ENCODE results near the gene FOXJ3. TPM values are rescaled to one million over a fixed set of nuclear protein-coding genes. Genes with fewer than 3 reads are reported as not detected.

Gene FOXJ3
- total and polyA plus RNA-seq, 2 of the 13 experiments (the other 11 are each of a cell fraction or from before 2014, with no cell fraction given) = 16.6 to 48.5 TPM

GRCh38 chr1:42340093-42340492 lies 5.1 kb upstream of the FOXJ3 start (continued):
- TF ChIP-seq AHDC1 (CRISPR knock-in tag; IDR thresholded peaks at IDR 0.05; ENCODE audit: borderline replicate concordance) (peak; percentile 90; the same call in 1 of the 2 replicates), PITX1 (CRISPR knock-in tag; IDR thresholded peaks at IDR 0.05) (peak; percentile 91), ZNF710 (CRISPR knock-in tag; IDR thresholded peaks at IDR 0.05; ENCODE audit: borderline replicate concordance) (0 out of 2 replicates have a peak, but pooled peaks have one; percentile 54), PAXIP1 (CRISPR knock-in tag; conservative IDR thresholded peaks at IDR 0.05) (peak; percentile 70), TCF7 (IDR thresholded peaks at IDR 0.05; ENCODE audit: low read depth) (peak; percentile 79), LRRFIP1 (CRISPR knock-in tag; conservative IDR thresholded peaks at IDR 0.05) (no peak), HCFC1 (IDR thresholded peaks at IDR 0.05; ENCODE audit: low read depth, low read length) (no peak), HIC2 (CRISPR knock-in tag; IDR thresholded peaks at IDR 0.05; ENCODE audit: low read depth) (peak; percentile 58; the same call in 1 of the 2 replicates), TEAD3 (CRISPR knock-in tag; optimal IDR thresholded peaks at IDR 0.05; ENCODE audit: borderline replicate concordance) (peak; percentile 26), AGO1 (IDR thresholded peaks at IDR 0.05; ENCODE audit: low read depth, low read length, poor library complexity, severe bottlenecking) (no peak), GATAD2A (CRISPR knock-in tag; IDR thresholded peaks at IDR 0.05) (peak; percentile 95), BCL6 (CRISPR knock-in tag; IDR thresholded peaks at IDR 0.05) (peak; percentile 65)
